HG02884 (cell line): ENCODE results near the gene ARHGEF19.
"Not testable (repeated sequence)": the region's sequence is repeated elsewhere in the genome, so short reads cannot be mapped to it uniquely, and the experiment has no call there.

Source experiments
- ATAC-seq: cut with Tn5 transposase; IDR thresholded peaks from one replicate; pipeline ENCODE4 v1.9.1; 2021; ENCODE audit warnings: mild to moderate bottlenecking, moderate library complexity; ENCODE audit not compliant: unreplicated experiment

The ARHGEF19 gene

GRCh38 chr1:16168622-16169360 lies 43.7 kb downstream of the ARHGEF19 start:
- no peak for ATAC-seq

GRCh38 chr1:16168144-16168495 lies 44.3 kb downstream of the ARHGEF19 start:
- not testable (repeated sequence) for ATAC-seq

GRCh38 chr1:16167331-16168143 lies 44.9 kb downstream of the ARHGEF19 start:
- ATAC-seq: no peak

GRCh38 chr1:16166117-16166516 lies 46.3 kb downstream of the ARHGEF19 start:
- ATAC-seq: no peak

GRCh38 chr1:16165548-16165947 lies 46.9 kb downstream of the ARHGEF19 start:
- no peak for ATAC-seq

GRCh38 chr1:16165073-16165364 lies 47.4 kb downstream of the ARHGEF19 start:
- no peak for ATAC-seq

- no peak for ATAC-seq
Observed at GRCh38 chr1:16164213-16165072, 48.0 kb downstream of the ARHGEF19 start.

- ATAC-seq: not testable (repeated sequence)
Observed at GRCh38 chr1:16163608-16164212, 48.7 kb downstream of the ARHGEF19 start.

GRCh38 chr1:16162163-16162822 lies 50.2 kb downstream of the ARHGEF19 start:
- no peak for ATAC-seq

- no peak for ATAC-seq
Observed at GRCh38 chr1:16161717-16162116, 50.7 kb downstream of the ARHGEF19 start.

- ATAC-seq: no peak
Observed at GRCh38 chr1:16158993-16159831, 53.2 kb downstream of the ARHGEF19 start.

GRCh38 chr1:16158025-16158424 lies 54.4 kb downstream of the ARHGEF19 start:
- ATAC-seq: no peak

- no peak for ATAC-seq
Observed at GRCh38 chr1:16156848-16157495, 55.5 kb downstream of the ARHGEF19 start.

GRCh38 chr1:16155537-16156410 lies 56.7 kb downstream of the ARHGEF19 start, which contains the start of gene EPHA2:
Gene EPHA2 (minus strand): TSS chr1:16156069. CDS start chr1:16155932, 137 bp downstream.
- no peak for ATAC-seq

GRCh38 chr1:16153999-16154673 lies 58.3 kb downstream of the ARHGEF19 start:
- no peak for ATAC-seq

- ATAC-seq: no peak
Observed at GRCh38 chr1:16153096-16153998, 59.1 kb downstream of the ARHGEF19 start.
